ENCODE results near the gene TIGD3. TPM values are rescaled to one million over a fixed set of nuclear protein-coding genes. Genes with fewer than 3 reads are reported as not detected.
A peak's percentile ranks its signal among the peaks of the same experiment; 100 is the strongest.

The TIGD3 gene
- total RNA-seq, 1 donor from 2014 or later: 0.10 TPM

DNA sequence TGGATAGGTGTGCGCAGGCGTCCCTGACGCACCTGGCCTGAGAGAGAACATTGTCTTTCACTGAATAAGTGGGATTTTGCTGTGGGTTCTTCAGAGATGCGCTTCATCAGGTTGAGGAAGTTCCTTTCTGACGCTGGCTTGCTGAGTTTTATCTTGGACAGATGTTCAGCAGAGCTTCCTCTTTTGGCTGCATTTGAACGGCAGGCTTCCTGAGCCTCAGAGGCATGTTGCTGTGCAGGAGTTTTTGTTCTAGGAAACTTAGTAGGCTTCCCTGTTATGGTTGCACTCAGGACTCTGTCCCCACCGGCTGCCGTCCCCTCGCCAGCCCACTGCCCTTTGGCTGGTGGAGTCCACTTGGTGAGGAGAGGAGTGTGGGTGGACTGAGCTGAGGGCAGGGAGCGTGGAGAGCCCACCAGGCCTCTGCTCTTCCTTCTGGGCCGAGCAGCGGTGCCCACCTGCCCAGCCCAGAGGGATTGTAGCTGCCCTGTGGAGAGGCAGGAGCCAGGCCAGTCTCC lies 49.1 kb downstream of the TIGD3 start:
- no peaks in the 10 kb centered on the region for H3K9me3 Mint-ChIP-seq (ENCODE audit: low read depth)
- H3K36me3 Mint-ChIP-seq (ENCODE audit: low read depth): peaks cover 19% of the 10 kb centered on the region
- H3K4me3 Mint-ChIP-seq (ENCODE audit: unreplicated experiment): no peak overlapping the region
- no peaks in the 10 kb centered on the region for H3K27me3 Mint-ChIP-seq (ENCODE audit: low read depth)
- TF ChIP-seq CTCF (IDR thresholded peaks at IDR 0.05): no peak
- no peak for DNase-seq (ENCODE audit: low spot score)
- H3K27ac Mint-ChIP-seq (ENCODE audit: unreplicated experiment): no peak overlapping the region
- no peaks in the 10 kb centered on the region for H3K4me1 Mint-ChIP-seq (ENCODE audit: low read depth)

DNA sequence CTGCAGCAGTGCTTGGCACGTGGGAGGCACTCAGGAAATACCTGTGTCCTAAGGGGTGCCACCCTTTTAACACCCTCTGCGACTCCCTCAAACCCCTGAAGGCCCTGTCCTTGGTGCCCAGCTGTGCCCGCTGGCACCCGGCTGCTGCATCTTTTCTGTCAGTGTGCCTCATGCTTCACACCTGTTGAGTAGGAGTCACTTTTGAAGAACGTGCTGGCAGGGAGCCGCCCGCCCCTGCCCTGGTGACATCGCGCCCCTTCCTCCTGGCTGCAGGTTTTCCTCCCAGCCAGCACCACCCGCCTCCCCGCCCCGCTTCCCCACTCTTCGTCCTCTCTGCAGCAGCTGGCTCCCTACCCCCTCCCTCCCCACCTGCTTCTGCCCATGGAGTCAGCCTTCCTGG lies 49.7 kb downstream of the TIGD3 start:
- H3K27ac Mint-ChIP-seq (ENCODE audit: unreplicated experiment): no peak overlapping the region
- no peaks in the 10 kb centered on the region for H3K9me3 Mint-ChIP-seq (ENCODE audit: low read depth)
- no peak overlapping the region for H3K4me3 Mint-ChIP-seq (ENCODE audit: unreplicated experiment)
- no peaks in the 10 kb centered on the region for H3K27me3 Mint-ChIP-seq (ENCODE audit: low read depth)
- H3K4me1 Mint-ChIP-seq (ENCODE audit: low read depth): no peaks in the 10 kb centered on the region
- TF ChIP-seq CTCF (IDR thresholded peaks at IDR 0.05): no peak
- peaks cover 20% of the 10 kb centered on the region for H3K36me3 Mint-ChIP-seq (ENCODE audit: low read depth)
- no peak for DNase-seq (ENCODE audit: low spot score)

DNA sequence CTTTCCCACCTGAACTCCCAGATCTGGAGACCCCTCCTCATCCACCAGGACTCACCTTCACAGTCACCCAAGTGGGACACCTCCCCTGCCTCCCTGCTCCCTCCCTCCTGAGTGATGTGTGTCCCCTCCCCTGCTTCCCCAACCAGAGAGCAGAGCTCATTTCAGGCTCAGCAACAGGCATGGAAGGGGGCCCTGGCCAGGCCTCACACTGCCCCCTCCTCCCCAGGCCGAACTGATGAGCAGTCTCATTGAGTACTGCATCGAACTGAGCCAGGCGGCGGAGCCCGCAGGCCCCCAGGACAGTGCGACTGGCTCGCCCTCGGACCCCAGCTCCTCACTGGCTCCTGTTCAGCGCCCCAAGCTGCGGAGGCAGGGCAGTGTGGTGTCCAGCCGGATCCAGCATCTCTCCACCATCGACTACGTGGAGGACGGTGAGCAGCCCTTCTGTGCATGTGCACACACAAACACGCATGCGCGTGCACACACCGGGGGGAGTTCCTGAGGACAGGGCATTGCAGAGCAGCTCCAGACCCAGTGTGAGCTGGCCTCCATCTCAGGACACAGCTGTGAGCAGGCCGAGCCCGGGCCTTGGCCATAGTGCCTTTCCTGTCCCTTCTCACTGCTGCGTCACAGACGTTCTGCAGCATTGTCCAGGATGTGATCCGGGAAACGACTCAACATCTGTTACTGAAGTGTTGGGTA lies 50.2 kb downstream of the TIGD3 start:
- Mint-ChIP-seq H3K4me1 (ENCODE audit: low read depth) (no peaks in the 10 kb centered on the region), H3K27me3 (ENCODE audit: low read depth) (no peaks in the 10 kb centered on the region), H3K27ac (ENCODE audit: unreplicated experiment) (no peak overlapping the region)

More for the DNA sequence above, 50.2 kb downstream of the TIGD3 start:
- H3K9me3 Mint-ChIP-seq (ENCODE audit: low read depth): no peaks in the 10 kb centered on the region
- no peak for TF ChIP-seq CTCF (IDR thresholded peaks at IDR 0.05)
- H3K36me3 Mint-ChIP-seq (ENCODE audit: low read depth): peaks cover 15% of the 10 kb centered on the region
- no peak overlapping the region for H3K4me3 Mint-ChIP-seq (ENCODE audit: unreplicated experiment)
- DNase-seq (ENCODE audit: low spot score): peak; percentile 93

Other genes with a start within 250 kb of the TIGD3 start
- gene TM7SF2, start 242.9 kb upstream of the TIGD3 start, total RNA-seq: 10.3 to 14.4 TPM (median 10.7 TPM) in 3 replicates
- gene ZNHIT2, start 237.1 kb upstream of the TIGD3 start, total RNA-seq: 7.9 to 8.7 TPM (median 7.9 TPM) in 3 replicates
- 506 to 669 TPM (median 519 TPM) in 3 replicates for gene FAU, start 232.6 kb upstream of the TIGD3 start, total RNA-seq
- 37.2 to 43.2 TPM (median 40.5 TPM) in 3 replicates for gene MRPL49, start 232.4 kb upstream of the TIGD3 start, total RNA-seq
- 47.5 to 53.5 TPM (median 49.2 TPM) in 3 replicates for gene SYVN1, start 220.2 kb upstream of the TIGD3 start, total RNA-seq
- gene SPDYC, start 184.5 kb upstream of the TIGD3 start, total RNA-seq: not detected in 3 replicates
- gene CAPN1, start 172.8 kb upstream of the TIGD3 start, total RNA-seq: 120 to 130 TPM (median 127 TPM) in 3 replicates
- gene POLA2, start 92.8 kb upstream of the TIGD3 start, total RNA-seq: 5.7 to 19.0 TPM (median 6.2 TPM) in 3 replicates
- gene CDC42EP2, start 39.9 kb upstream of the TIGD3 start, total RNA-seq: 7.3 to 12.8 TPM (median 12.6 TPM) in 3 replicates
- gene DPF2, start 20.9 kb upstream of the TIGD3 start, total RNA-seq: 49.7 to 52.3 TPM (median 49.9 TPM) in 3 replicates
- 11.7 to 14.4 TPM (median 13.1 TPM) in 3 replicates for gene SLC25A45, start 27.9 kb downstream of the TIGD3 start, total RNA-seq
- 43.6 to 49.6 TPM (median 45.5 TPM) in 3 replicates for gene FRMD8, start 31.9 kb downstream of the TIGD3 start, total RNA-seq
- 333 to 440 TPM (median 377 TPM) in 3 replicates for gene NEAT1, start 68.0 kb downstream of the TIGD3 start, total RNA-seq
- gene MALAT1, start 144.3 kb downstream of the TIGD3 start, total RNA-seq: 11,810 to 14,376 TPM (median 12,130 TPM) in 3 replicates
- 108 to 123 TPM (median 120 TPM) in 3 replicates for gene SCYL1, start 170.3 kb downstream of the TIGD3 start, total RNA-seq
- 264 to 272 TPM (median 271 TPM) in 3 replicates for gene LTBP3, start 203.6 kb downstream of the TIGD3 start, total RNA-seq
- 26.4 to 32.1 TPM (median 28.1 TPM) in 3 replicates for gene ZNRD2, start 215.7 kb downstream of the TIGD3 start, total RNA-seq
- 84.8 to 91.9 TPM (median 86.8 TPM) in 3 replicates for gene FAM89B, start 217.8 kb downstream of the TIGD3 start, total RNA-seq
- 28.1 to 82.0 TPM (median 81.3 TPM) in 3 replicates for gene EHBP1L1, start 221.3 kb downstream of the TIGD3 start, total RNA-seq
- gene KCNK7, start 241.0 kb downstream of the TIGD3 start, total RNA-seq: 0.22 to 0.44 TPM in 2 of 3 replicates, not detected in the other

All from chondrocyte (in vitro differentiated cells).